ENCODE measurements around the gene ORM1.
"Not testable (repeated sequence)": the region's sequence is repeated elsewhere in the genome, so short reads cannot be mapped to it uniquely, and the experiment has no call there.

ORM1 gene

GRCh38 chr9:114308361-114308950, 14.4 kb upstream of the ORM1 start:
- no peak for DNase-seq

GRCh38 chr9:114309096-114309495, 13.8 kb upstream of the ORM1 start:
- no peak for DNase-seq

- DNase-seq, result no peak
Measured at GRCh38 chr9:114310471-114311450, 12.1 kb upstream of the ORM1 start.

GRCh38 chr9:114311571-114312512, 11.1 kb upstream of the ORM1 start:
- no peak for DNase-seq

DNA sequence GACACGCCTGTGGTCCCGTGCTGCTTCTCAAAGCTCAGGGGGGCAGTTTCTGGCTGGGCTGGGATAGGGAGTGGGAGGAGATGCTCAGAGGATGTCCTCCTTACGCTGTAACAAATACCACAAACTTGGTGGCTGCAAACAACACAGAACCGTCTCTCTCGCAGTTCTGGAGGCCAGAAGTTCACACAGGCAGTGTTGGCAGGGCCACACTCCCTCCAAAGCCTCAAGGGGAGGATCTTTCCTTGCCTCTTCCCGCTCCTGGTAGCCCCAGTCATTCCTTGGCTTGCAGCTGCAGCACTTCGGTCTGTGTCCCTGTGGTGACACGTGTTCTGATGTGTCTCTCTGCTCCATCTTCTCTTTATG, 10.4 kb upstream of the ORM1 start:
- DNase-seq, result no peak

- DNase-seq, result no peak
Measured at GRCh38 chr9:114313186-114313585, 9.7 kb upstream of the ORM1 start.

DNA sequence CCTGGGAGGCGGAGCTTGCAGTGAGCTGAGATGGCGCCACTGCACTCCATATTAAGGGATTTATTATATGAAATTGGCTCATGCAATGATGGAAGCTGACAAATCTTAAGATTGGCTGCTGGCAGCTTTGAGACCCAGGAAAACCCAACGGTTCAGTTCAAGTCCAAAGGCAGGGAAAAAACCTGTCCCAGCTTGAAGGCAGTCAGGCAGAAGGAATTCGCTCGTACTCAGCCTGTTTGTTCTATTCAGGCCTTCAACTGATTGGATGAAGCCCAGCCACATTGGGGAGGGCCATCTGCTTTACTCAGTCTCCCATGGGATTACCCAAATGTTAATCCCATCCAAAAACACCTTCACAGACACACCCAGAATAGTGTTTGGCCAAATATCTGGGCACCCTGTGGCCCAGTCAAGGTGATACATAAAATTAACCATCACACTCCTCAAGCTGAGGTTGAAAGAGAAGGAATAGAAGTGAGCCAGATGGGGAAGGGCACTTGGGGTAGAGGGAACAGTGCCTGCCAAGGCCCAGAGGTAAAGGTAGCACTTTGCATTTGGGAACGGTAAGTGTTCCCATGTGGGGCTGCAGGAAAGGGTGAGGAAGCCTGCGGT, 8.5 kb upstream of the ORM1 start:
- no peak for DNase-seq

DNA sequence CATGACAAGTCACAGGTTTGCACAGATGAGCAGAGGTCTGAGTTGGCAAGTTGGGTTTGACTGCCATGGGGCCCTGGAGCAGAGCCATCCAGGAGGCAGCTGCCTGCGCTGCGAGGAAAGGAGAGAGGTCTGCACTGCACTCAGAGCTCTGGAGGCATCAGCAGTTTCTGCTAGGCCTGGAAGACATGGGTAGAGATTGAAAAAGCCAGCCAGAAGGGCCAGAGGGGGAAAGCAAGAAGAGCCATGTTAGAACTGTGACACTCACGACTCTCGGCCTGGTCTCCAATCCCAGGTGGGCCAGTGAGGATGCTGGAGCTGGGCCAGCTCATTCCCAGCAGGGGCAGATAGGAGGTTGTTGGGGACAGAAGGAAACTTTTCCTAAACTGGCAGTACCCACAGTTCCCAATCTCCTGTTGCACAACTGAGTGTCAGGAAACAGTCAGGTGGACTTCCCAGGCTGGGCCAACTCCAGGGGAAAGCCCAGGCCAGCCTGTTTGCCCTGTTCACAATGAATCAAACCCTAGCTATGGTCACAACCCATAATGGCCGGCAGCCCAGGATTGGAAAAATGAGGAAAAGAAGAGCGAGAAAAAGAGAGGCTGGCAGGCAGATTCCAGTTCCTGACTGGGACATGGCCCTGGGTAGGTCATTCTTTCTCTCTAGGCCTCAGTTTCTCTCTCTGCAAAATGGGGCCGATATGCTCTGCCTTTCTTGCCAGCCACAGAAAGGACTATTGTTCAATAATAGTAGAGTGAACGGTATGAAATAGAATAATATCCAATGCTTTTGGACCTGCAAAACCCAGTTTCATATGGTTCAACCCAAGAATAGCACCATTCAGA, 7.8 kb upstream of the ORM1 start:
- DNase-seq, result no peak

DNA sequence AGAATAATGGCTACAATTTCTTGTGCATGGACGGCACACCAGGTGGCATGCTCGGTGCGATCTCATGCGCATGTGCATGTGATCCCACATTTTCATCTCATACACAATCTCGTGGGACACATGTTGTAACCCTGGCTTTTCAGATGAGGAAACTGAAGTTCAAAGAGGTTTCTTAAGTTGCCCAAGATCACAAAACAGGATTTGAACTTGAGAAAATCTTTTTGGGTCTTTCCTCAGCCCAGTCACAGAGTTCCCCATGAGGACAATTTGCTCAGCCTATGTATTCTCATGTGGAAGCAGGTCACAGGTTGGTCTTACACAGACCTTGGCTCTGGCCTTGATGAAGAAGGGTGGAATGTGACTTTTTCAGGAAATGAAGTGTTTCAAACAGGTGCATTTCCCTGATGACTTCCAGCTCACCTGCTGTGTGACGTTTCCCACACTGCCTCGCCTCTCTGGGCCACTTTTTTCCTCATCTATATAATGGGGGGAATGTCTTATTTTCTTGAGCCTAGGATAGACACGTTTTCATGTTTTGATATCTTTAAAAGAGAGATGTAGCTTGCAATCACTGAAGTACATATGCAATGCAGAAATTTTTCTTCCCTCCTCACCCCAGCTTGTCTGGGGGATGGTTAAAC, 7.1 kb upstream of the ORM1 start:
- DNase-seq, result no peak

DNA sequence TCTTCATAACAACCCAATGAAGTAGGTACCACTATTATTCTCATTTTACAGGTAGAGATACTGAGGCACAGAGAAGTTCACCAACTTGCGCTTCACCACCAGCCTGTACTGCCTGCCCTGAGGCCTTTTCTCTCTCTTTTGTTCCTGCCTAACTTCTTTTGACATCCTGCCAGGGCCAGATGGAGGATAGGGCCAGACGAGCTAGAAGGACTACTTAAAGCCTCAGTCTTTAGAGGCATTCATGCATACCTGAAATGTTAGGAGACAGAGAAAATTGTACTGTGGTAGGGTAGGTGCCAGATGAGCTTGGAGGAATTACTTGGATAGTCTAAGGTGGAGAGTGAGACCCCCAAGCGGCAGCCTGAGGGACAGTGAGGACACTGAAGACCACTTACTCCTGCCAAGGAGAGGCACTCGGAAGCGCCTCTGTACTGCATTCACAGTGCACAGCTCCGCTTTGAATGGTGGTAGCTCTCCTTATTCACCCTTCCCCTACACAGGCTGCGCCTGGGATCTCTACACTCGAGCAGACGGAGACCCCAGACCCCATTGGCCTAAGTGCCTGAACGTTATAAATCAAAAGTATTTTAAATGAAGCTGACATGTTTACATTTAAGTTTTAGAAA, 6.2 kb upstream of the ORM1 start:
- DNase-seq, result no peak

DNA sequence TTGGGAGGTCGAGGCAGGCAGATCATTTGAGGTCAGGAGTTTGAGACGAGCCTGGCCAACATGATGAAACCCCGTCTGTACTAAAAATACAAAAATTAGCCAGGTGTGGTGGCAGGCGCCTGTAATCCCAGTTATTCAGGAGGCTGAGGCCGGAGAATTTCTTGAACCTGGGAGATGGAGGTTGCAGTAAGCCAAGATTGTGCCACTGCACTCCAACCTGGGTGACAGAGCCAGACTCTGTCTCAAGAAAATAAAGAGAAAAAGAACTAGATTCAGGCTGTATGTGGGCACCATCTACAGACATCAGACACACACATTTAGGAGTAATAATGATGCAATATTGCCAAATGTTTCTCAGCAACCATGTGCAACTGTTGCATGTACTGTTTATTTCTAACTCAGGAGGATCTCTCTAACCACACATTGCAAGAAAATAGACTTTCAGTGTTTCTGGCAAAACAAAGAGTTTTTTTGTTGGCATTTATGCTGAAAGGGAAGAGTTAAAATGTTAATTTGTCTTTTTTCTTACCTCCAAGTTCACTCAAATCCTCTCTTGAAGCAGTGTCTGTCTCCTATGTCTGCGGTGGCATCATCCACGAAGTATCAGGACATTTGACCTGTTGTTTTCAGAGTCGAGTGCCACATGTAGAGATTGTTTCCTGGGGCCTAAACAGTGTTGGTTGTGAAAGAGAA, 5.1 kb upstream of the ORM1 start:
- DNase-seq, result no peak

DNA sequence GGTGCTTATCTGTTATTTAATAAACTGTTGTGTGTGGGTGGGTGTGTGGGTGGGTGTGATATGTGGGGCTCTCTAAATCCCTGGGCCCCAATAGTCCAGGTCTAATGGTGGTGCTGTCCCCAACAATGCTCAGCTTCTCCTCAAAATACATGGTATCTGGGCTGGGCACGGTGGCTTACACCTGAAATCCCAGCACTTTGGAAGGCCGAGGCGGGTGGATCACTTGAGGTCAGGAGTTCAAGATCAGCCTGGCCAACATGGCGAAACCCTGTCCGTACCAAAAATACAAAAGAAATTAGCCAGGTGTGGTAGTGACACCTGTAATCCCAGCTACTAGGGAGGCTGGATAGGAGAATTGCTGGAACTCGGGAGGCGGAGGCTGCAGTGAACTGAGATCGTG, 4.5 kb upstream of the ORM1 start:
- DNase-seq, result no peak

DNA sequence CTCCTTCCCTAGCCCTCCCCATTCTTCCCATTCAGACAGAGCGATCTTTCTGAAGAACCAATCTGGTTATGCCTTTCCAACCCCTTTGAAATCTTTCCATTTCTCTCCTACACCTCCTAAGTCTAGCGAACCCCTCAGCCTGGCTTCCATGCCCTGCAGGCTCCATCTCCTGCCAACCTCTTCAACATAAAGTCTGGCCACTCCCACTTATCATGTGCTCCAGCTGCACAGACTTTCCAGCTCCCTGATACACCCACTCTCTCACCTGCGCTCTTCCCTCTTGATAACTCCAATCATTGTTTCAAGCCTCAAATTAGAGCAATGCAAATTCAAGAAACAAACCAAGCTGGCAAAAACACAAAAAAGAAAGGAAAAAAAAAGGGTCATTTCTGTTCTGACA, 3.8 kb upstream of the ORM1 start:
- no peak for DNase-seq

- DNase-seq, result not testable (repeated sequence)
Measured at GRCh38 chr9:114320710-114321109, 2.2 kb upstream of the ORM1 start.

- no peak for DNase-seq
Measured at GRCh38 chr9:114321759-114322158, 1.1 kb upstream of the ORM1 start.

GRCh38 chr9:114322160-114322818, 609 bp upstream of the ORM1 start:
- DNase-seq, result not testable (repeated sequence)

- not testable (repeated sequence) for DNase-seq
Measured at GRCh38 chr9:114323849-114324248, 951 bp downstream of the ORM1 start.

- no peak for DNase-seq
Measured at GRCh38 chr9:114324492-114324891, 1.6 kb downstream of the ORM1 start.

DNA sequence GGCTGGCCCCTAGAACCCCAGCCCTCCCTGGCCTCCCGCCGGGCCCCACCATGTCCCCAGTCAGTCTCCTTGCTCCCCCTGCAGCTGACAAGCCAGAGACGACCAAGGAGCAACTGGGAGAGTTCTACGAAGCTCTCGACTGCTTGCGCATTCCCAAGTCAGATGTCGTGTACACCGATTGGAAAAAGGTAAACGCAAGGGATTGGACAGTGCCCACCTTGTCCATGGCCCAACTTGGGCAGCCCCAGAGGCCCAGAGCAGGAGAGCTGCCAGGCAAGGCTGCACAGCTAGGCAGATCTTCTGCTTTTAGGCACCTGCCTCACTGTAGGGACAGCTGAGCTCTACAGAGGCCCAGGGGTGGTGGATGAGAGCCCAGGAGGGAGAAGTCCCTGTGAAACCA, 2.1 kb downstream of the ORM1 start:
- not testable (repeated sequence) for DNase-seq
